ENCODE data around the gene MUC5AC. TPM values are rescaled to one million over a fixed set of nuclear protein-coding genes. Genes with fewer than 3 reads are reported as not detected.

The MUC5AC gene
- total RNA-seq, 2 experiments from 2014 or later, result not detected

- no peak overlapping the region for H3K27ac Mint-ChIP-seq
- CTCF ChIA-PET, result no interaction called here
- H3K4me3 Mint-ChIP-seq, result no peak overlapping the region
- POLR2A ChIA-PET, result no interaction called here
- ATAC-seq, result no peak
- no peaks in the 10 kb centered on the region for H3K9me3 Mint-ChIP-seq (ENCODE audit: insufficient read depth)
- no peak for DNase-seq
- no peaks in the 10 kb centered on the region for H3K27me3 Mint-ChIP-seq (ENCODE audit: low read depth)
- H3K4me1 Mint-ChIP-seq (ENCODE audit: low read depth), result no peaks in the 10 kb centered on the region
- no peaks in the 10 kb centered on the region for H3K36me3 Mint-ChIP-seq (ENCODE audit: low read depth)
These were observed 30.7 kb upstream of the MUC5AC start for GRCh38 chr11:1126935-1127663.

GRCh38 chr11:1127664-1128162 is 30.0 kb upstream of the MUC5AC start:
- Mint-ChIP-seq H3K36me3 (ENCODE audit: low read depth) (no peaks in the 10 kb centered on the region), H3K9me3 (ENCODE audit: insufficient read depth) (no peaks in the 10 kb centered on the region)

GRCh38 chr11:1128311-1129142 is 29.2 kb upstream of the MUC5AC start:
- ChIA-PET CTCF (no interaction called here), POLR2A (no interaction called here)
- Mint-ChIP-seq H3K27me3 (ENCODE audit: low read depth) (no peaks in the 10 kb centered on the region), H3K36me3 (ENCODE audit: low read depth) (no peaks in the 10 kb centered on the region), H3K27ac (no peak overlapping the region), H3K4me3 (no peak overlapping the region), H3K4me1 (ENCODE audit: low read depth) (no peaks in the 10 kb centered on the region), H3K9me3 (ENCODE audit: insufficient read depth) (no peaks in the 10 kb centered on the region)
- DNase-seq (no peak), ATAC-seq (no peak)

More at GRCh38 chr11:1127664-1128162, 30.0 kb upstream of the MUC5AC start:
- Mint-ChIP-seq H3K27me3 (ENCODE audit: low read depth) (no peaks in the 10 kb centered on the region), H3K27ac (no peak overlapping the region), H3K4me3 (no peak overlapping the region), H3K4me1 (ENCODE audit: low read depth) (no peaks in the 10 kb centered on the region)
- ChIA-PET CTCF (no interaction called here), POLR2A (no interaction called here)
- ATAC-seq (no peak), DNase-seq (no peak)

GRCh38 chr11:1129143-1129610 is 28.6 kb upstream of the MUC5AC start:
- POLR2A ChIA-PET, result no interaction called here
- Mint-ChIP-seq H3K4me3 (no peak overlapping the region), H3K36me3 (ENCODE audit: low read depth) (no peaks in the 10 kb centered on the region), H3K4me1 (ENCODE audit: low read depth) (no peaks in the 10 kb centered on the region), H3K27ac (no peak overlapping the region), H3K9me3 (ENCODE audit: insufficient read depth) (peaks cover under 1% of the 10 kb centered on the region), H3K27me3 (ENCODE audit: low read depth) (no peaks in the 10 kb centered on the region)
- no peak for ATAC-seq
- no peak for DNase-seq
- CTCF ChIA-PET, result no interaction called here

DNA sequence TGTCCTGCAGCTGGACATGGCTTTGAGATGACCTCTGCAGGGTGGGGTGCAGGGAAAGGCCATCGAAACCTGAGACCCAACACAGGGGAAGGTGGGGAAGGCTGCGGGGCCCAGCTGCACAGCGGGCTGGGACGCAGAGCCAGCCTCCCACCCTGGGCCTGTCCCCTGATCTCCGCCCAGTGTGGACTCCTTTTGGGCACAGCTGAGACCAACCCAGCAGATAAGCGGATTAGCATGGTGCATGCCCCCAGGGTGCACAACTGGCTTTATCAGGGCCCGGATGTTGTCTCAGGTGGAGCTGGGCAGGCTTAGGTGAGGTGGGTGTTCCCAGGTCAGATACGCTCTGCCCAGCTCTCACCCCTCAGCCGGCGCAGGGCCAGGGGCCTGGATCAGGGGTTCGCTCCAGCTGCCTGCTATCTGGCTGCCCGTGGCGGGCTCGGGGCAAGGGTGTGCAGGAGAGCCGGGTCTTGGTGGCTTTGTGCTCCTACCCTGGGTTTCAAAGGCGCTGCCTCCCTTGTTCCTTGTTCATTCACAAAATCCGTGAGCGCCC is 28.1 kb upstream of the MUC5AC start:
- ChIA-PET POLR2A (no interaction called here), CTCF (no interaction called here)
- peaks cover 3% of the 10 kb centered on the region for H3K27me3 Mint-ChIP-seq (ENCODE audit: low read depth)
- H3K36me3 Mint-ChIP-seq (ENCODE audit: low read depth), result no peaks in the 10 kb centered on the region
- H3K27ac Mint-ChIP-seq, result no peak overlapping the region
- DNase-seq (no peak), ATAC-seq (no peak)
- peaks cover 5% of the 10 kb centered on the region for H3K9me3 Mint-ChIP-seq (ENCODE audit: insufficient read depth)
- no peak overlapping the region for H3K4me3 Mint-ChIP-seq
- H3K4me1 Mint-ChIP-seq (ENCODE audit: low read depth), result no peaks in the 10 kb centered on the region

GRCh38 chr11:1130276-1131032 is 27.3 kb upstream of the MUC5AC start:
- DNase-seq (no peak), ATAC-seq (no peak)
- ChIA-PET POLR2A (no interaction called here), CTCF (no interaction called here)
- peaks cover 7% of the 10 kb centered on the region for H3K9me3 Mint-ChIP-seq (ENCODE audit: insufficient read depth)
- H3K36me3 Mint-ChIP-seq (ENCODE audit: low read depth), result no peaks in the 10 kb centered on the region
- H3K27me3 Mint-ChIP-seq (ENCODE audit: low read depth), result peaks cover 3% of the 10 kb centered on the region
- no peaks in the 10 kb centered on the region for H3K4me1 Mint-ChIP-seq (ENCODE audit: low read depth)
- no peak overlapping the region for H3K4me3 Mint-ChIP-seq
- H3K27ac Mint-ChIP-seq, result no peak overlapping the region

DNA sequence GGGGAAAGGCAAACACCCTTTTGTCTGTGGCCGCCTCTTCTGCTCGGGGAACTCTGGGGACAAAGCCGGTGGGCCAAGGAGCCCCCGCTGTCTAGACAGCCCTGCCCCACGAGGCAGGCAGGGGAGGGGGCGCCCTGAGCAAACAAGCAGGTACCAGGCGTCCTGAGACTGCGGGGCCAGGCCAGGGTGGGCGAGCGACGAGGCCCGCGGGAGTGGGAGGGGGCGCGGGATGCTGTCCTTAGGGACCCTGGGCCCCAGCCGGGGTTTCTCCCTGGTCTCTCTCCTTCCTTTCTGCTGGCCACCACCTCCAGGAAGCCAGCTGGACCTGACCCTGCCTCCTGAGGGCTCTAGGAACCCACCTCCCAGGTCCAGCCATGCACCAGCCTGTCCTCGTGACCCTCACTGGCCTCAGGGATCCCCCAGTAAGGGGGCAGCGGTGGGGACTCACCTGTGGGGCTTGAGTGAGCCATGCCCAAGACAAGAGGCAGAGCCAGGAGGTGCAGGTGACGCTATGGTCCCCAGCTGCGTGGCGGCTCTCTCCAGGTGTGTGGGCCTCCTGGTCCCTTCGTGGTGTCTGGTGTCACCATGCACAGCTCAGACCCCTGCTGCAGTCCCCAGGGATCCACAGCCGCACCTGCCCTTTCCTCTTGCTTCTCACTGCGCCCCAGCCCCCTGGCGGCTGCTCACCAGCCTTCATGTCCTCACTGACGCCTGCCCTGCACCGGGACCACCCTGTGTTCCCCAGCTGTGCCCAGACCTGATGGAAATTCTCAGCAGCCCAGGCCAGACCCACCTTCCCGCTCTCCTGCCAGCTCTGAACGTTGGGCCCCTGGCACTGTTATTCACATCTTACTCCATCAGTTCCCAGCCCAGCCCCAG is 26.5 kb upstream of the MUC5AC start:
- H3K27me3 Mint-ChIP-seq (ENCODE audit: low read depth), result peaks cover 3% of the 10 kb centered on the region
- H3K27ac Mint-ChIP-seq, result no peak overlapping the region
- H3K4me3 Mint-ChIP-seq, result no peak overlapping the region
- CTCF ChIA-PET, result no interaction called here
- ATAC-seq (no peak), DNase-seq (no peak)
- H3K4me1 Mint-ChIP-seq (ENCODE audit: low read depth), result no peaks in the 10 kb centered on the region
- peaks cover 10% of the 10 kb centered on the region for H3K9me3 Mint-ChIP-seq (ENCODE audit: insufficient read depth)
- H3K36me3 Mint-ChIP-seq (ENCODE audit: low read depth), result no peaks in the 10 kb centered on the region
- POLR2A ChIA-PET, result no interaction called here

DNA sequence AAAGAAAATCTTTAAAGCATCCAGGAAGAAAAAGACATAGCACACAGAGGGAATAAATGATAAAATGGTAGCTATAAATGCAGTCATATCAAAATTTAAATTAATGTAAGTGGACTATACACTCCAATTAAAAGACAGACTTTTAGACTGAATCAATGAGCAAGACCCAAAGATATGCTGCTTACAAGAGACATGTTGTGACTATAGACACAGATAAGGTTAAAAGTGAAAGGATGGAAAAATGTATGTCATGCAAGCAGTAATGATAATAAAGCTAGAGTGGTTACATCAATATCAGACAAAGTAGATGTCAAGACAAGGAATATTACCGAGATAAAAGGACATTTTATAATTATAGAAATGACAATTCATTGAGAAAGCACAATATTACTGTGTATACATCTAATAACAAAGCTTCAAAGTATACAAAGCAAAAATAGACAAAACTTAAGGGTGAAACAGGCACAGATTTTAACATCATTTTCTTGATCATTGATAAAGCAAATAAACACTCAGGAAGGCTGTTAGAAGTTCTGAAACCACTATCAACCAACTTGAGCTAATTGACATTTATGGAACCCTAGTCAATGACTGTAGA is 22.8 kb upstream of the MUC5AC start:
- H3K27ac Mint-ChIP-seq, result no peak overlapping the region
- ATAC-seq (no peak), DNase-seq (no peak)
- H3K9me3 Mint-ChIP-seq (ENCODE audit: insufficient read depth), result peaks cover 10% of the 10 kb centered on the region
- H3K4me1 Mint-ChIP-seq (ENCODE audit: low read depth), result no peaks in the 10 kb centered on the region
- no peak overlapping the region for H3K4me3 Mint-ChIP-seq
- ChIA-PET POLR2A (no interaction called here), CTCF (no interaction called here)
- no peaks in the 10 kb centered on the region for H3K36me3 Mint-ChIP-seq (ENCODE audit: low read depth)
- peaks cover 9% of the 10 kb centered on the region for H3K27me3 Mint-ChIP-seq (ENCODE audit: low read depth)

DNA sequence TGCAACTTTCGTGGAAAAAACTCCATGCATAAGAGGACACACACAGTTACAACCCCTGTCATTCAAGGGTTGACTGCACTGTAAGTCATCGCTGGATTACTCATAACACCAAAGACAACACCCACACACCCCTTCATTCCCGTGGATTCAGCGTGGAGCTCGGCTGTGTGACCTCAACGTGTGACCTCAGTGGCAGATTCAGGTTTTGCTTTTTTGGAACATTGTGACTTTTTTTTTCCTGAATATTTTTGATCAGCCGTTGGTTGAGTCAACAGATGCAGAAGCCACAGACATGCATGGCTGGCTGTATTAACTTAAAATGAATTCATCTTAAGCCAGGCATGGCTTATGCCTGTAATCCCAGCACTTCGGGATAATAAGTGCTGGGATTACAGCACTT is 19.7 kb upstream of the MUC5AC start:
- Mint-ChIP-seq H3K36me3 (ENCODE audit: low read depth) (no peaks in the 10 kb centered on the region), H3K27me3 (ENCODE audit: low read depth) (peaks cover 17% of the 10 kb centered on the region), H3K9me3 (ENCODE audit: insufficient read depth) (peaks cover 23% of the 10 kb centered on the region), H3K4me1 (ENCODE audit: low read depth) (no peaks in the 10 kb centered on the region), H3K27ac (no peak overlapping the region), H3K4me3 (no peak overlapping the region)
- DNase-seq (no peak), ATAC-seq (no peak)
- ChIA-PET POLR2A (no interaction called here), CTCF (no interaction called here)

DNA sequence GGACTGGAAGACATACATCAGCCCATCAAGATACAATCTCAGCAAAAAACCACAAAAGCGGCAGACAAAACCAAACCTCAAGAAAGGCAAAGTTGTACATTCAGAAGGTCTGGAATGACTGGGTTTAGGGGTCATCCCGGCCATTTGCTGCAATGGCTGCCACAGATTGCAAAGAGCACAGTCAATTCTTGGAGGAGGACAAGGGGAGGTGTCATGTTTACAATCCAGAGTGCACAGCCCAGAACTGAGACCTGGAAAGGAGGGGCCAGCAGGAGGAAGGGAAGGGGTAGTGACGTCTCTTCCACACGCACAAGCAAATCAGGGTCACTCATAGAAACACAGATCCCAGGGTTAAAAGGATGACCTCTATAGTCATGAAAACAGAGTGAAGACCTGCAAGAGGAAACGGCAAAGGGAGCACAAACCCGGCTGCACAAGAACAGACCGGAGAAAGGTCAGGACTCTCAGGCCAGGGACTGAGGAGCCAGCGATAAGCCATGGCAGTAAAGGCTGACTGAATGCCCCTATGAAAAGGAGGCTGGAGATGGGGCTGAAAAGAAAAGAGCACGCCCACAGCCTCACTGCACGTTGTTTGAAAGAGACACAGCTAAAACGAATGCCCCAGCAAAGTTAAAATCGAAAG is 18.2 kb upstream of the MUC5AC start:
- Mint-ChIP-seq H3K4me3 (no peak overlapping the region), H3K27me3 (ENCODE audit: low read depth) (peaks cover 14% of the 10 kb centered on the region), H3K9me3 (ENCODE audit: insufficient read depth) (peaks cover 30% of the 10 kb centered on the region), H3K36me3 (ENCODE audit: low read depth) (no peaks in the 10 kb centered on the region), H3K27ac (no peak overlapping the region), H3K4me1 (ENCODE audit: low read depth) (no peaks in the 10 kb centered on the region)
- ATAC-seq (no peak), DNase-seq (no peak)
- POLR2A ChIA-PET, result no interaction called here
- CTCF ChIA-PET, result no interaction called here

Data from activated CD8-positive, alpha-beta T cell treated with anti-CD3 and anti-CD28 coated beads, Interleukin-2, amount 10 ng/mL, durations not matched to agents 7 days and 5 days (primary cell).